ENCODE data around the gene FAM170A. TPM values are rescaled to one million over a fixed set of nuclear protein-coding genes. Genes with fewer than 3 reads are reported as not detected.

Gene FAM170A
- total RNA-seq, 2 donors from 2014 or later: not detected

Other genes starting within 250 kb of the FAM170A start
- gene HSD17B4, start 177.1 kb upstream of the FAM170A start, total RNA-seq: 100 to 1,000 TPM; 199 to 213 TPM

Data from left cardiac atrium (tissue), 2 donors.